Ishikawa (cell line): Measurements from ENCODE around the gene PARD3.

Experiments
- CEBPB ChIP-seq: IDR thresholded peaks from 2 replicates; pipeline ENCODE4 v1.6.1; 2012
- EP300 ChIP-seq: IDR thresholded peaks from 2 replicates; pipeline ENCODE4 v1.6.1; 2012; ENCODE audit warnings: borderline replicate concordance
- FOXM1 ChIP-seq: IDR thresholded peaks from 2 replicates; pipeline ENCODE4 v1.6.1; 2012; ENCODE audit warnings: low read depth, borderline replicate concordance
- MAX ChIP-seq: IDR thresholded peaks from 2 replicates; pipeline ENCODE4 v1.6.1; 2012
- RAD21 ChIP-seq: IDR thresholded peaks from 2 replicates; pipeline ENCODE4 v1.6.1; 2012; ENCODE audit warnings: low read depth
- TAF1 ChIP-seq: IDR thresholded peaks from 2 replicates; pipeline ENCODE4 v1.6.1; 2012; ENCODE audit warnings: low read depth, mild to moderate bottlenecking
- TCF12 ChIP-seq: IDR thresholded peaks from 2 replicates; pipeline ENCODE4 v1.6.1; 2012; ENCODE audit warnings: low read depth
- TEAD4 ChIP-seq: IDR thresholded peaks from 2 replicates; pipeline ENCODE4 v1.6.1; 2012
- YY1 ChIP-seq: IDR thresholded peaks from 2 replicates; pipeline ENCODE4 v1.6.1; 2012; ENCODE audit warnings: low read depth
- ZBTB7A ChIP-seq: IDR thresholded peaks from 2 replicates; pipeline ENCODE4 v1.6.1; 2012; ENCODE audit warnings: low read depth
- TF ChIP-seq, protein P1 (sequence below): IDR thresholded peaks from 2 replicates; pipeline ENCODE4 v1.6.1; 2012; ENCODE audit warnings: low read depth, mild to moderate bottlenecking

DNA sequence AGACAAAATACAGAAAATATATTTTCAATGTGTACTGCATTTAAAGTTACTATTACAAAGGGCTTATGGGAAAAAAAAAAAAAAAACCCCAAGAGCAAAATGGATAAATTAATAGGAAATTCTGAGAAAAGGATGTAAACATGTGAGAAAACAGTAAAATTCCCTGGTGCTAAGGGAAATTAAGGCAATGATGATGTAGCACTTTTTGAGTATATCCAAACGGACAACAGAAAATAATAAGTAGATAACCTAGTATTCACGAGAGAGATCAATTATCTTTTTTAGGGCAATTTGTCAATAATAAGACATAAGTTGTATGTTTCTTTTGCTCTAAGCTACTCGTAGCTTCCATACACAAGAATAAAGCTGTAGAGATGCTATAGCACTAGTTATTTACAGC lies 80.2 kb downstream of the PARD3 start:
- TF ChIP-seq MAX (no peak), FOXM1 (no peak), TAF1 (no peak), TEAD4 (no peak), ZBTB7A (no peak), RAD21 (no peak), EP300 (no peak), CEBPB (no peak), YY1 (no peak), TCF12 (no peak)
- TF ChIP-seq, protein P1, sequence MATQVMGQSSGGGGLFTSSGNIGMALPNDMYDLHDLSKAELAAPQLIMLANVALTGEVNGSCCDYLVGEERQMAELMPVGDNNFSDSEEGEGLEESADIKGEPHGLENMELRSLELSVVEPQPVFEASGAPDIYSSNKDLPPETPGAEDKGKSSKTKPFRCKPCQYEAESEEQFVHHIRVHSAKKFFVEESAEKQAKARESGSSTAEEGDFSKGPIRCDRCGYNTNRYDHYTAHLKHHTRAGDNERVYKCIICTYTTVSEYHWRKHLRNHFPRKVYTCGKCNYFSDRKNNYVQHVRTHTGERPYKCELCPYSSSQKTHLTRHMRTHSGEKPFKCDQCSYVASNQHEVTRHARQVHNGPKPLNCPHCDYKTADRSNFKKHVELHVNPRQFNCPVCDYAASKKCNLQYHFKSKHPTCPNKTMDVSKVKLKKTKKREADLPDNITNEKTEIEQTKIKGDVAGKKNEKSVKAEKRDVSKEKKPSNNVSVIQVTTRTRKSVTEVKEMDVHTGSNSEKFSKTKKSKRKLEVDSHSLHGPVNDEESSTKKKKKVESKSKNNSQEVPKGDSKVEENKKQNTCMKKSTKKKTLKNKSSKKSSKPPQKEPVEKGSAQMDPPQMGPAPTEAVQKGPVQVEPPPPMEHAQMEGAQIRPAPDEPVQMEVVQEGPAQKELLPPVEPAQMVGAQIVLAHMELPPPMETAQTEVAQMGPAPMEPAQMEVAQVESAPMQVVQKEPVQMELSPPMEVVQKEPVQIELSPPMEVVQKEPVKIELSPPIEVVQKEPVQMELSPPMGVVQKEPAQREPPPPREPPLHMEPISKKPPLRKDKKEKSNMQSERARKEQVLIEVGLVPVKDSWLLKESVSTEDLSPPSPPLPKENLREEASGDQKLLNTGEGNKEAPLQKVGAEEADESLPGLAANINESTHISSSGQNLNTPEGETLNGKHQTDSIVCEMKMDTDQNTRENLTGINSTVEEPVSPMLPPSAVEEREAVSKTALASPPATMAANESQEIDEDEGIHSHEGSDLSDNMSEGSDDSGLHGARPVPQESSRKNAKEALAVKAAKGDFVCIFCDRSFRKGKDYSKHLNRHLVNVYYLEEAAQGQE = no peak
